HuH-7 (cell line): ENCODE measurements around the gene CHD5.

Experiments
- DNase-seq: peaks from one replicate; pipeline ENCODE4 v3.0.0; 2011; ENCODE audit warnings: low spot score

Gene CHD5

DNA sequence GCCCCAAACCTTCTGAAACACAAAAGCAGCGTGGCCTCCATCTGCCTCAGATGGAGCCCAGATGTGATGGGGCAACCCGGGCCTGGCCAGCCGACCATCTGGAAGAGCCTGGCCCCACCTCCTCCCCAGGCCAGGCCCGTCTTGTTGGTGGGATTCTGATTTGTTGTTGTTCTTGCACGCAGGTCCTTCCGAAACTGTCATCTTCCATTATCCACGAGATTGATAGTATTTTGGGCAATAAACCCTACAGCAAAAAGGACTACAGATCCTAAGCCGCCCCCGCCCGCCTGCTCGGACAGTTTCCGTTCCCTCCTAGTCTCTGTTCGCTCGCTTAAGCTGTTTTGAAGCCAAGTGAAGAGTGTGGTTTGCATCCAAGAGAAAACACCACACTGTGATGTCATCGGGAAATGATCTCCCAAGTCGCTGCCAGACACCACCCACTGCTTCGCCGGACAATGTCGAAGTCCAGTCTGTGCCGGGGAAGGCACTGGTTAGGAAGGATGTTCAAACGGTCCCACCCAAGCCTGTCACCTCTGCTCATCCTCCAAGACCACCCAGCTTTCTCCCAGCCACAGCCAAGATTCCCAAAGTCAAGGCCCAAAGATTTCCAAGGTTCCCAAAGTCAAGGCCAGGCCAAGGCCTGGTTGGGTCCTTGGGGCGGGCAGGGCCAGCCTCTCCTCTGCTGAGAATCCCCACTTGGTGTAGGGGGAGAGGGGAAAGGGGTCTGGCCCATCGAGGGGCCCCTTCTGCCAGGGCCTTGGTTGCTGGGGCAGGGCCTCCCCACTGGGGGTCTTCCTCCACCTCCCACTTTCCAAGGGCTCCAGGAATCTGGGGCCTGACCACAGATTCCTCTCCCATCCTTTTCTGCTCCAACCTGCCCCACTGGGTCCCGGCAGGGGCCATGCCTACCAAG lies 81.6 kb downstream of the CHD5 start:
- no peak for DNase-seq

DNA sequence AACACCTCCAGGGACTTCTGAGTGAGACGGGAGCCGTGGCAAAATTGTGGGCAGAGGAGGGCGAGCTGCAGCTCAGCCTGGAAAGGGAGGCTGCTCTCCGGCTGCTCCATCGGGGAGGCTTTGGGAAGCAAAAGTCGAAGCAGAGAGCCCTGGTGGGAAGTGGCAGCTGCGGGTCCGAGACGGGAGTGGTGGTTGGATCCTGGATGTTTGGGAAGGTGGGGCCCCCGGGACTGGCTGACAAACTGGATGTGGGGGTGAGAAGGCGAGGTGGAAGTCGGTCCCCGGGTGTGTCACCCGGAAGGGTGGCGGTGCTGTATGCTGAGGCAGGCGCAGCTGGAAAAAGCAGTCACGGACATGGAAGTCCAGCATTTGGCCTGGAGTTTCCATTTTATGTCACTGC lies 82.3 kb downstream of the CHD5 start:
- DNase-seq = no peak

DNA sequence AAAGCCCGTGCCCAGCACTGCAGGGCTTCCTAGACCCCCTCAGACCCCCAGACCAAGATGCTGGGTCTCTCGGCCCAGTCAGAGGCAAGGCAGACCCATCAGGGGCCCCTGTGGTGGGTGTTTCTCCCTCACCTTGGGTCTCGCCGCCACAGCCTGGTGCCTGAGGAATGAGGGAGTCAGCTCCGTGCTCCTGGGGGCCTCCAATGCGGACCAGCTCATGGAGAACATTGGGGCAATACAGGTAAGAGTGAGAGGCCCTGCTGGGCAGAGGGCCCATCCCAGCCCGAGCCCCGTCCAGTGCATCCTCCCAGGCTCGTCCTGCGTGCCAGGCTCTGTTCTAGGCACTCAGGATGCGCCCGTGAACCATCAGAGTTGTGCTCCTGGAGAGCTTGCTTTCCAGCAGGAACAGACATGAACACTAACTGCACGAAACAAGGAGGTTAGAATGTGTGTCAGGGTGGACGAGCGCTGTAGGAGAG lies 83.0 kb downstream of the CHD5 start:
- no peak for DNase-seq

DNA sequence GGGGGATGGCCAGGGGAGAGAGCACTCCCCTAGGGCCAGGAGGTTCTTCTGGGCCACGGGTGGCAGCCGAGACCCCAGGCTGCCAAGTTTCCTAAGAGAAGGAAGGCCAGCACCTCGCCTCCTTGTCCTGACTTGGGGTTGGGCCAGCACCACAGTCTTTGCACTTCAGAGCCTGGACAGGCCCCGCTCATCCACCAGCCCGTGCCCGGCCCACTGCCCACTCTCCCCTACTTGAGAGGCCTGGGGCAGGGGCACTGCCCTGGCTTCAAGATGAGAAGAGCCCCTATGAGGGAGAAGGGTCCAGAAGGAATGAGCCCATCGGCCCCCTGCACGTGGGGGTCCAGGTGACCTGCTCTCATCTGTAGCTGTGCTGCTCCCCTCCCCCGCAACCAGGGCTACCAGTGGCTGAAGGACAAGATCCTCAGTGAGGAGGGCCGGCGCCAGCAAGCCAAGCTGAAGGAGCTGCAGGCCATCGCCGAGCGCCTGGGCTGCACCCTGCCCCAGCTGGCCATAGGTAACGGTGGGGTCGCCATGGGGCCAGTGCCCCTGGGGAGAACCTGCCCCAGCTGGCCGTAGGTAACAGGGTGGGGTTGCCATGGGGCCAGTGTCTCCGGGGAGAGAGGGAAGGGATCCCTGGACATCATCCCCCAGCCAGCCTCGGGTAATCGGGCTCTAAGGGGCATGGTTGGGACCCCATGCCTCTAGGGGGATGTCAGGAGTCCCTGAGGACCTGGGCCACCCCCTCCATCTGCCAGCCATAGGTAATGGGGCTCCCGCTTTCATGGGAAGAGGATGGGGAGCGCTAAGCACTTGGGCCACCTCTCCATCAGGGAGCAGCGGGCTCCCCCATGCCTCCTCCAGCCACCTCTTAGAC lies 83.6 kb downstream of the CHD5 start:
- DNase-seq = no peak

DNA sequence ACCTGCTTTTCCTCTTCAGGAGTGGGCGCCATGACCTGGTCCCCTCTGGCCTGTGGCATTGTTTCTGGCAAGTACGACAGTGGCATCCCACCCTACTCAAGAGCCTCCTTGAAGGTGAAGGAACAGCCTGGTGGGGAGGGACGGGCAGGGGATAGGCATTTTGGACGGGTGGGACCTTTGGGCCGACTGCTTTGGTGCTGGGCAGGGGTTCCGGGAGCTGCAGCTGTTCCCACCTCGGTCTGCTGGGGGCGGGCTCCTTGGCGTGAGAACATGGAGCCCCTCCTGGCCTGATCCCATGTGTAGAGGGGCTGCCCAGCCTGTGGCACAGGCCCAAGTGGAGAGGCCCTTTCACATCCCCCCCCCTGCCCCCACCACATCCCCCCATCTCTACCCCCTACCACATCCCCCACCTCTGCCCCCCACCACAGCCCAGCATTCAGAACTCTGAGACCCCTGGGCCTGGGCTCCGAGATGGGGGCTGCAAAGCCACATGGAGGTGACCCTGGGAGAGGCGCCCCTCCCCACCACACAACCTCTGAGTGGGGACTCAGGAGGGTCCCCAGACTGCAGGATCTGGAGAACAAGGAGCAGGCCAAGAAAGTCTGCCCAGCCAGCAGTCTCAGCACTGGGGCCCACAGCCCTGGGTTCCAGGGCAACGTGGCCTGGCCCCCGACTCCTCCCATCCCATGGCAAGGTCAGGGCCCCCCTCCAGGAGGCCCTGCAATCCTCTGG lies 84.4 kb downstream of the CHD5 start:
- no peak for DNase-seq

DNA sequence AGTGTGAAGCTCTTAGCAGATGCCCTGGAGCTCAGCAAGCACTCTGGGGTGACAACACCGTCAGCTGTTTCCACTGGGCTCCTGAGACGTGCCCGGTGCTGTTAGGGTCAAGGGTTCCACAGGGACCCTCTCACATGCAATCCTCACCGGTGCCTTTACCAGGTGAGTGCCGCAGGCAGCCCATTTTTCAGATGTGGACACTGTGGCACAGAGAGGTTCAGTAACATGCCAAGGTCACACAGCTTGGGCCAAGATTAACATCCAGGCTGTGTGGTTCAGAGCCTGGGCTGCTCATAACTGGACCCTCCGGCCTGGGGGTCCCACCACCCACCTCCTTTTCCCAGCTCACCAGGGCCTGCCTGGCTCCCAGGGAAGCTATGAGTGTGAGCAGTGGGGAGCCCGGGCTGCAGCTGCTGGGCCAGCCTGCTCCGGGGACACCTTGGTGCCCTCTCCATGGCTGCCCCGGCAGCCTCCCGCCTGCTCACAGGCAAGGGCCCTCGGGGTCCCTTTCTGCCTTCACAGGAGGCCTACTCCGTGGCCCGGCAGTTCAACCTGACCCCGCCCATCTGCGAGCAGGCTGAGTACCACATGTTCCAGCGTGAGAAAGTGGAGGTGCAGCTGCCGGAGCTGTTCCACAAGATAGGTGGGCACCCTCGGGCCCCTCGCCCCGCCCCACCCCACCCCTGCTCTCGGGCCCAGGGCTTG lies 85.2 kb downstream of the CHD5 start:
- DNase-seq = no peak

DNA sequence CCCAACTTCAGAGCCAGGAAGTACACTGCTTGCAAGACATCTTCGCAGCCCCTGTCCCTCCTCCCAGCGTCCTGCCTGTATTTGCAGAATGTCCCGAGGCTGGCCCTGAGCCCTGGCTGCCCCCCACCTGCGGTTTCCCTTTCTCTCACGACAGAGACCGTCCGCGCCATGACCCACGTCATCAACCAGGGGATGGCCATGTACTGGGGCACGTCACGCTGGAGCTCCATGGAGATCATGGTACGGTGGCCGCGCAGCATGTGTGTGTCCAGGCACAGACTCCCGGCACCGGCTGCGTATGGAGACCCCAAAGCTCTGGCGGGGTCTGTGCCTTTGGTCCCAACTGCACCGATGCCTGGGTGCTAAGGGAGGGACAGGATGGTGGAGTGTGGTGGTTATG lies 85.9 kb downstream of the CHD5 start:
- DNase-seq = no peak

DNA sequence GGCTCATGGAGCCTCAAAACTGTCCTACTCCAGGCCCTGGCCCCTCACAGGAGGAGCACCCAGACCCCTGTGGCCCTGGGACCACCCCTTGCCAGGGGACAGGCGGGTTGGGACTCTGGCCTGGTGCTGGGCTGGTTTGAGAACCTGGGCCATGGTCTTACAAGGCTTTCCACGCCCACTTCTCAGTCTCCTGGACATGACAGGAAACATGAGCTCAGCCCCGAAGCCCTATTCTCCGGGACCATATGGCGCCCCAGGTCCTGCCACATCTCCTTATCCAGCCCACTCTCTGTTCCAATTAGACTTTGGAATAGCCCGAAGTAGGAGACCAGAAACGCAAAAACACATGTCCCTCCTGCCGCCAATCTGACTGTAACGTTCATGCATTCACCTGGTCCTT lies 86.5 kb downstream of the CHD5 start:
- DNase-seq = no peak

DNA sequence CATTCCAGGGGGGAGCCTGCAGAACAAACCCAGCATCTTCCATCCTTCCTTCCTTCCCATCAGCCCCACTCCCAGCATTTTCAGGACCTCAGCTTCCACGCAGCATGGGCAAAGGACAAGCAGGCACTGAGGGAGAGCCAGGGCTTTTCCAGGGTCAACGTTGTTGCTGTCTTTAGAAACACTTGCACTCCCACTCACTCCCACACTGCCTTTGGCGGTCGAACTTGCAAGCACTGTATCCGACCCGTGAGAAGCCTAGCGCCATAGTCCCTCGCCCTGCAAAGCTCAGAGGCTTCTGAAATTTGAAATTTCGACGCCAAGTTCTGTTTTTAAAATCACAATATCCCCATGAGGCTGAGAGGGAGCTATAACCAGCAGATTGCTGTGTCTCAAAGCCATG lies 87.0 kb downstream of the CHD5 start:
- DNase-seq = no peak

DNA sequence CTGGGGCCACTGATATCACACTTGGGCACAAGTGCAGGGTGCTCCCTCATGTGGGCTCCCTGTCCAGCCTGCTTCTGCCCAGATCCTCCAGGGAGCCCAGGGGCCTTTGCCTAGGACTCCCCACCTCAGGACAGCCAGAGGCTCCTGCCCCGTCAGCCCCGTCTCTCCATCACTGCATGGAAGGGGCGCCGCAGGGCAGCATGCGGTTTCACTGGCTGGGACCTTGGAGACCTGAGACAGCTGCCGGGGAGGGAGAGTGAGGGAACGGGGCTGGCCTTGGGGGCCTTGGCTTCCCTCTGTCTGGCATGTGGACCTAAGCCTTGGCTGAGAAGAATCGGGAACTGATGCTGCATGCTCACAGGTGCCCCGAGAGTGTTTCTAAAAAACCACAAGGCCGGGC lies 87.9 kb downstream of the CHD5 start:
- DNase-seq = no peak

DNA sequence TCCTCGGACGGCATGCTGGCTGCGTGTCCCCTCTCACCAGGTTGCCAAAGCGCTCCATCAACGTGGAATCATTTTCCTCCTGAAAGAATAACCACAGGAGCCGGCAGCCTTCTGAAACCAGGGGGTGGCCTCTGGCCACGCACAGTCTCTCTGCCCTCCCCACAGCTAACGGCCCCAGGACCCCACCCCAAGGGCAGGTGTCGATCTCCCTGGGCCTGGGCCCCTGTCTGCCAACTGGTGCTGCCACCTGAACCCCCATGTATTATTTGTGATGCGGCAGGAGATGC lies 88.4 kb downstream of the CHD5 start:
- no peak for DNase-seq

DNA sequence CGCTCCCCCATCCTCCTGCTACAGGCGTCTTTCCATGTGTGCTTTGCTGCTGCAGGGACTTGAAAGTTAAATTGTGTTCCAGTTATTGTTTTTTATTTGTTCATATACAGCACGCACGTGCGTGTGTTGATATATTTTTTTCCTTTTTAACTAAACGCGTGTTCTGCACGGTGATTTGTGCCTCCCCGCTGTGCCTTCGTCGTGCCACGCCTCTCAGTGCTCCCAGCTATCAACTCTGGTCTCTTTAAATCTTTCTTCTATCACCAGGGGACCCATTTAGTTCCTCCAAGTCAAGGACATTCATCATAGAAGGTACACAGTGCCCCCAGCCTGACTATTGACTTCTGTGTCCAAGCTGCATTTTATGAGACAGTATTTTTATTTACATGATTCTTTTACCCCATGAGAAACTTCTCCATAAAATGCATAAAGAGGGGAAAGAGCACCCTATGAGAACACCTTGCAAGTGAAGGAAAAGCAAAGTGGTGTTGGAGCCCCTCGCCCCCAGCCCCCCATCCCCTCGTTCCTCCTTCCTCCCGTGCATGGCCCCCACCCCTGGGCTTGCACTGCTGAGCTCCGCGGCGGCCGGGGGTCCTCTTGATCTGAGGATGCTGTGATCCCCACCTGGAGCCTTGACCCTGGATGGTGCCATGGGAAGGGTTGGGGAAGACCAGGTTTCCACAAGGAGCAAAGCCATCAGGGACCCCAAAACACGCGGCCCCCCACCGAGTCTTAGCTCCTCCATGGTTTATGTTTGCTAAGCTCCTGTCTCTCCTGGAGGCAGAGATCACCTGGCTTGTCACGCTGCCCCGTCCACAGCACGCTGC lies 88.9 kb downstream of the CHD5 start:
- DNase-seq = no peak

DNA sequence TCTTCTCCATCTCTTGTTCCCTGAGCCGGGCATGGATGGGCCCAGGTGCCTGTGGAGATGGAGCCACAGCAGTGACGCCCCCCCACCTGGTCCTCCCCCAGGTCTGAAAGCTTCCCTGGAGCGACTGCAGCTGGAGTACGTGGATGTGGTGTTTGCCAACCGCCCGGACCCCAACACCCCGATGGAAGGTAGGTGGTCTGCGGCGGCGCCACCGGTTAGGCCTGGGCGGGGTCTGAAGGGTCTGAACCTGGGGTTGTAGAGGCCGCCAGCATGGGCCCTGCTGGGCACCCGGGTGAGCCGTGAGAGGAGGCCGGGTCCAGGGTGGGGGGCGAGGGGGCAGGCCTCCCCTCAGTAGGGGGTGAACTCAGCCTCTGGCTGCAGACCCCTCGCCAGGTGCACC lies 89.8 kb downstream of the CHD5 start:
- DNase-seq = no peak

DNA sequence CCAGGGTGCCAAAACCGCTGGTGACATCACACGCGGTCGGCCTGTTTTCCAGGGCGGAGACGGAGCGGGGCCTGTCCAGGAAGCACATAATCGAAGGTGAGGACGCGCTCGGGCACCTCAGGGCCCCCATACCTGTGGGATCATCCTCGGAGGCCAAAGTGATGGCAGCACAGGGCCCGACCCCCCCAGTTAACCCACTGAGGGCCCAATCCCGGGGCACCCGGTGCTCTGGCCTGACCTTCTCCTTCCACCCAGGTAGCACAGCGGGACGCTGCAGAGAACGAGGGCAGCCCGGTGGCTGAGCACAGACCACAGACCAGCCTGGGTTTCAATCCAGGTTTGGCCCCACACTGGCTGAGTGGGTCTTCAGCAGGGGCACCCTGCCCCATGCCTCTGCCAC lies 91.2 kb downstream of the CHD5 start:
- no peak for DNase-seq

DNA sequence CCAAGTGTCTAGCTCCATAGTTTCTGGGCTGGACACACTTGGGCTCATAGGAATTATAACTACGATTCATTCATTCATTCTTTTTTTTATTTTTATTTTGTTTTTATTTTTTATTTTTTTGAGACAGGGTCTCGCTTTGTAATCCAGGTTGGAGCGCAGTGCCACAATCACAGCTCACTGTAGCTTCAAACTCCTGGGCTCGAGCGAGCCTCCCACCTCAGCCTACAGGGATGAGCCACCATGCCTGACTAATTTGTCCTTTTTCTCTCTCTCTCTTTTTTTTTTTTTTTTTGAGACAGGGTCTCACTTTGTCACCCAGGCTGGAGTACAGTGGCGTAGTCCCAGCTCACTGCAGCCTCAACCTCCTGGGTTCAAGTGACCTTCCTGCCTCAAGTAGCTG lies 92.2 kb downstream of the CHD5 start:
- DNase-seq = no peak

DNA sequence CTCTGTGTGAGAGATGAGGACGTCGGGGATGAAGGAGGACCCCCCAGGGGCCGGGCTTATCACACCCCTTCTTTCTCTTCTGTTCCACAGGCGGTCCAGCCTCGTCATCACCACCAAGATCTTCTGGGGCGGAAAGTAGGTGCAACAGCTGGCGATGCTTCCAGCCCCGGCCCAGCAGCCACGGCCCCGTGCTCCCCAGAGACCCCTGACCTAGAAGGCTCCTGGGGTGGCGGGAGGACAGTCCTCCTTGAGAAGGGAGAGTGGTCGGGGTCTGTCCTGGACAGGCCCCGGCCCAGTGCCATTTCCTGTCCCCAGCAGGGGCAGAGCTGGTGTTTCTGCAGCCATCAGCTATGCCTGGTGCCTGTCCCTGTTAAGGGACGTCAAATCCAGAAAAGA lies 92.7 kb downstream of the CHD5 start:
- DNase-seq = no peak

DNA sequence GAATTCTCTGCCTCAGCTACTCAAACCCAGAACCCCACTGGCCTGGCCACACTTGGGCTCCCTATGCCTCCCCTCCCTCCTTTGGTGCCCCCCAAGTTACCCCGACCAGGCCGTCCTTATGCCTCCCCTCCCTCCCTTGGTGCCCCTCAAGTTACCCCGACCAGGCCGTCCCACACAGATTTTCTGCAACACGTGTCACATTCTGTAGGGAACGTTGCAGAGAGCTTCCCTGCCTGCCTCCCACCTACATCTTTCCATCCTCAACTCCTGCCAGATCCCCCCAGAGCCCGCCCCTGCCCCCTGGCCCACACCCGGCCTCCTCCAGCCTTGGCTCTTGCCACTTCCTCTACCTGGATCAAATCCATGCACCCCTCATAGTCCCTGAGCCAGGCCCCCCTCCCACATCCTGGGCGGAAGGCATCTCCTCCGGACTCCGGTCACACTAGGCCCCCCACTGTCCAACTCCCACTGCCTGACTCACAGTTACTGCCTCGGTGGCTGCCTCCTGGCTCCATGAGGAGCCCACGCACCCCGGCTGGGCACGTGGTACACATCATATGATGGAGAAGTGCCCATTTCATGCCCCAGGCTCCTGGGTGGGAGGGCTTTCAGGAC lies 93.3 kb downstream of the CHD5 start:
- no peak for DNase-seq

DNA sequence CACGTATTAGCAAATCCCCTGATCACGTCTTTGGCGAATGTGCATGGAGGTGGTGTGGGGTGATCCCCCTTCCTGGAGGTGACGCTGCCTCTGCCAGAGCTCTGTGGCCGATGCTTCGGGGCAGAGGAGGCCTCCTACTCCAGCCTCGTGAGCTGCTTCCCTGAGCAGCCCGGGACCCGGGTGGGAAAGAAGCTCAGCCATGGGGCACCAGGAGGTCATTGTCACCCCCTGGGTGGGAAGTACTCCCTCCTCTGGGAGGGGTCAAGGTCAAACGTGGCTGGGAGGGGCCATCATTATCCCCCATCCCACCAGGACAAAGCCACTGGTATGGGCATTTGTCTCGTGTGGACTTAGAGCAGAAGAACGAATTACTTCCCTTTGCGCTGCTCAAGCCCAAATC lies 93.8 kb downstream of the CHD5 start:
- no peak for DNase-seq

DNA sequence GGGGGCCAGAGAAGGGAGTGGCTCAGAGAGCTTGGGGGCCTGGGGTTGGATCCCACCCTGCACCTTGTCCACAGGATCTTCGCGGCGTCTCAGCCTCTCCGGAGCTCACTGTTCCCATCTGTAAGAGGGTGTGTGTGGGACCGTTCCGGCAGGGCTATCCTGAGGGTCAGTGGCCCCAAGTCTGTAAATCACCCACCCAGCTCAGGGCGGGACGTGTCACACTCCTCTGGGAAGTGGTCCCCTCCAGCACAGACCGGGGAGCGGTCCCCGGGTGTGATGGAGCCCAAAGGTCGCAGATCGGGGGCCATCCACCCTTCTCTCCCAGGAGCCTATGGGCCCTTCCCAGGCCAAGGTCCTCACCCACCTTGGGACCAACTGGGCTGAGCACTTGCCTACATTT lies 94.5 kb downstream of the CHD5 start:
- no peak for DNase-seq

DNA sequence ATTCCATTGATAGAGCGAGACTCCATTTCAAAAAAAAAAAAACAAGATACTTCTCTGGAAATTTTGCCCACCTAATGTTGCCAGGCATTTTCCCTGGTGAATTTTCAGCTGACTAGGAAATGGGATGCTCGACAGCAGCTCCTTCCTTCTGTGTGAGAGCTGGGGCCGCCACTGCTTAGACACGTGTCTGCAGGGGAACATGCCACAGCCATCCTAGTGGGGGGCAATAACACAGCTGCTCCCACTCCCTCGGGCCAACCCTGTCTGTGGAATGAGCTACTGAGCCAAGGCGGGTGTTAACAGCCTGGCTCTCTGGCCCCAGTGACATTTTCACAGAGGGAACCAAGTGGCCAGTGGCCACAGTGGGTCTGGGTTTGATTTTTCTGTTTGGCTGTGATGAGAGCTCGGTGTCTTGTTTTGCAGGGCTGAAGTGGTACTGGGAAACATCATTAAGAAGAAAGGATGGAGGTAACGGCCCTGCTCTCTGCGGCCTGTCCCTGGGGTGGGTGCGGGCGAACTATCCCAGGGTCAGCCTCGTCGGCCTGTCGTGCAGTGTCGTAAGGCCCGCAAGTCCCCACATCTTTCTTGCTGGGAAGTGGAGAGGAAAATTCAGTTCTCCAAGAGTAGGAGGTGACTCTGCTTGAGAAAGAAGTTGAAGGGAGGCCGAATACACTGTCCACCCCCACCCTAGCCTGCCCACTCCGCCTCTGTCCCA lies 95.2 kb downstream of the CHD5 start:
- no peak for DNase-seq
